RKO (cell line): Measurements from ENCODE around the gene TESK2.
"Not testable (repeated sequence)": the region's sequence is repeated elsewhere in the genome, so short reads cannot be mapped to it uniquely, and the experiment has no call there.

ENCODE experiments used
- DNase-seq: peaks from one replicate; pipeline ENCODE4 v3.0.0-alpha.2; 2016; ENCODE audit warnings: low spot score

TESK2 gene

GRCh38 chr1:45411510-45411899, 79.5 kb downstream of the TESK2 start:
- DNase-seq: peak; percentile 22

DNA sequence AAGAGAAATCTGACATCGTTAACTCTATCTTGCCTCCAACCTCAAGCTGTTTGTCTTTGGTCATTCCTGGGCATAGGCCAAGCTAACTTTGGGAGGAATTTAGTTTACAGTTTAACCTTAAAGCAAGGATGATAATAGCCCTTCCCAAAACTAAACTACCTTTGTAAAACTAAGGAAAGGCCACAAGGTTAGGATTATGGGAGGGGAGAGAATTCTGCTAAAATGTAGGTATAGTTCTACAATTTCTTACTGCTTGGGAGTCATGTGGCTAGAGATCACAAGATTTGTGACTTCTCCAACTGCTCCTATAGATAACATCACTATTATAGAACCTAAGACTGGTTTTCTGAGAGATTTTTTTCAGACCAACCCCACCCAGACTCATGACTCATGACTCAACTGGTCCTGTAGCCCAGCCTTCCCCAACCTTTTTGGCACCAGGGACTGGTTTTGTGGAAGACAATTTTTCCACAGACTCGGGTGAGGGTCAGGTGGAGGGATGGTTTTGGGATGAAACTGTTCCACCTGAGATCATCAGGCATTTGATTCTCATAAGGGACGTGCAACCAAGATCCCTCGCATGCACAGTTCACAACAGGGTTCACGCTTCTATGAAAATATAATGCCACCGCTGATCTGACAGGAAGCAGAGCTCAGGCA, 80.0 kb downstream of the TESK2 start:
- DNase-seq: no peak

DNA sequence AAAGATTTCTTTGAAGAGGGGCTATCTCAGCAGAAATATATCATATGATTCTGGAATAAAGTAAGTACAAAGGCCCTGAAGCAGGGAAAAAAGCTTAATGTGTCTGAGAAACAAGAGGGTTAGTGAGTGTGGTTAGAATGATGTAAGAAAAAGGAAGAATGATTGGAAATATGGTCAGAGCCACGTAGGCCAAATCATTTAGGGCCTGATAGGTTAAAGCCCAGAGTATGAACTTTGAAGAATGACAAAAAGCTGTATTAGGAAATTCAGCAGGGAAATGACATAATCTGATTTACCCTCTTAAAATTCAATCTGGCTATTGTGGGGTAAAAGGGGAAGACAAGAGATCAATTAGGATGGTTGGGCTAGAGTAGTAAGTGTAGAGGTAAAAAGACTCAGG, 81.7 kb downstream of the TESK2 start:
- no peak for DNase-seq

DNA sequence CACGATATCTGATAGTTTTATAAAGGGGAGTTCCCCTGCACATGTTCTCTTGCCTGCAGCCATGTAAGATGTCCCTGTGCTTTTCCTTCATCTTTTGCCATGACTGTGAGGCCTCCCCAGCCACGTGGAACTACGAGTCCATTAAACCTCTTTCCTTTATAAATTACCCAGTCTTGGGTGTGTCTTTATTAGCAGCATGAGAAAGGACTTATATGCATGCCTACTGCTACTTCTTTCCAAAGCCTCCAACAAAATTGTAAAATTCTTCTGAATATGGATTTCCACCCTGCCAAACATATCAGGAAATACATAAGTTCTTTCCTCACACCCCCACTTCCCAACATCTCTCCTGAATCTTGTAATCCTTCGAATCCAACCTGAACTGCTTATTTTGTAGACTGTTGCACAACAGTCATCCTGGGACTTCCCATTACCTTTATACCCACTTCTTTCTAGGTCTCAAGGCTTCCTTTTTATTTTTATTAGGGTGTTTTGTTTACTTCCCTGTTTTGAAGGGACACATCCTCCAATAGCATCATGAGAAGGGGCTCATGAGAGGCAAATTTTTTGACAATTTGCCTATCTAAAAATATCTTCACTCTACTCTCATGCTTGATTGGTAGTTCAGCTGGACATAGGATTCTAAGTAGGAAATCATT, 83.2 kb downstream of the TESK2 start:
- DNase-seq: no peak

DNA sequence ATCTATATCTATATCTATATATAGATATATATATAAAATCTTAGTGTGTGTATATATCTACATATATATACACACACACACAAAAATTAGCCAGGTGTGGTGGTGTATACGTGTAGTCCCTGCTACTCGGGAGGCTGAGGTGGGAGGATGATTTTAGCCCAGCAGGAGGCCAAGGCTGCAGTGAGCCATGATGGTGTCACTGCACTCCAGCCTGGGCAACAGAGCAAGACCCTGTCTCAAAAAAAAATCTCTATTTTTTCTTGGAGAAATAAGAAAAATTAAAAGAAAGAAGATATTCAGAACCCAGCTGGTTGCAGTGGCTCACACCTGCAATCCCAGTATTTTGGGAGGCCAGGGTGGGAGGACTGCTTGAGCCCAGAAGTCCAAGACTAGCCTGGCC, 85.3 kb downstream of the TESK2 start:
- DNase-seq: no peak

- DNase-seq: no peak
Measured at GRCh38 chr1:45403718-45404117, 87.2 kb downstream of the TESK2 start.

DNA sequence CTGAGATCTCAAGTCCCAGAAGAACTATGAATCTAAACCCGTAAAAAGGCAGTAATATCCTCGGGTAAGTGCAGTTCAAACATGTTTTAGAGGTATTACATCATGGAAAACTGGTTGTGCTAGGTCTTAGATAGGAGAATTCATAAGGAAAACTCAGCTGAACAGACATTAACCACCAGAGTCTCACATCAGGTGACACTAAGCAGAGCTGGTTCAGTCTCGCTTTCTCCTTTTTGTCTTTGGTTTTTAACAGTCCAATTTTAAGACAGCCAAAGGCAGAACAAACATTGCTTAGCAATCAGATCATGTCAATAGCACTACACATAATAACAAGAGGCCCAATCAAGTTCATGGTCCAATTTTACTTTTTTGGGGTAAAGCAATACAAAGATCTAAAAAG, 87.7 kb downstream of the TESK2 start:
- no peak for DNase-seq

GRCh38 chr1:45401524-45401923, 89.4 kb downstream of the TESK2 start:
- no peak for DNase-seq

DNA sequence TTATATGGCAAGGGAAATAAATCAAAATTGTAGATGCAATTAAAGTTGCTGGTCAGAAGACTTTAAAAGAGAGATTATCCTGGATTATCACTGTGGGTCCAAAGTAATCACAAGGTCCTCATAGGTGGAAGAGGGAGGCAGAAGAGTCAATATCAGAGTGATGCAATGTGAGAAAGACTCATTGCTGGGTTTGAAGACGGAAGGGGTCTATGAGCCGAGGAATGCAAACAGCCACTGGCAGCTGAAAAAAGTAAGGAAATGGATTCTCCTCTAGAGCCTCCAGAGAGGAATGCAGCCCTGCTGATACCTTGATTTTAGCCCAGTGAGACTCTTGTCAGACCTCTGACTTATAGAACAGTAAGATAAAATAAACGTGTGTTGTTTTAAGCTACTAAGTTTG, 90.9 kb downstream of the TESK2 start:
- DNase-seq: no peak

GRCh38 chr1:45397285-45397684, 93.7 kb downstream of the TESK2 start:
- no peak for DNase-seq

DNA sequence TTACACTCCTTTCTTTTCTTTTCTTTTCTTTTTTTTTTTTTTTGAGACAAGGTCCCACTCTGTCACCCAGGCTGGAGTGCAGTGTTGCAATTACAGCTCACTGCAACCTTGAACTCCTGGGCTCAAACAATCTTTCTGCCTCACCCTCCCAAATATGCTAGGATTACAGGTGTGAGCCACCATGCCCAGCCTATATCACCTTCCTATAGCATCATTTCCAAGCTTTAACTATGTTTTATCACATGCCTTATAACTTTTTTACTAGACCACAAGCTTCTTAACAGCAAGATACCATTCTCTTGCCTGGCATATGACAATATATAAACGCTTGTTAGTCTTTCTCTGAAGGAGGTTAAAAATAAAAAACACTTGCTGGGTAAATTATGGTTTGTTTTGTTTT, 95.4 kb downstream of the TESK2 start:
- no peak for DNase-seq

DNA sequence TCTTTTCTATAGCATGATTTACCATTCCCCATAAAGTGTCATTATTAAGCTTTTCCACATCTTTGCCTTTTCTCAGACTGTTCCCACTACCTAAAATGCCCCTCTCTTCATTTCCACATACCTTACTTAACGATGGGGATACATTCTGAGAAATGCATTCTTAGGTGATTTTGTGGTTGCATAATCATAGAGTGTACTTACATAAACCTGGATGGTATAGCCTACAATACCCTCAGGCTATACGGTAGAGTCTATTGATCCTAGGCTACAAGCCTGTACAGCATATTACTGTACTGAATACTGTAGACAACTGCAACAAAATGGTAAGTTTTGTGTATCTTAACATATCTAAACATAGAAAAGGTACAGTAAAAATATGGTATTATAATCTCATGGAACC, 95.9 kb downstream of the TESK2 start:
- no peak for DNase-seq

- no peak for DNase-seq
Measured at GRCh38 chr1:45394342-45394741, 96.6 kb downstream of the TESK2 start.

DNA sequence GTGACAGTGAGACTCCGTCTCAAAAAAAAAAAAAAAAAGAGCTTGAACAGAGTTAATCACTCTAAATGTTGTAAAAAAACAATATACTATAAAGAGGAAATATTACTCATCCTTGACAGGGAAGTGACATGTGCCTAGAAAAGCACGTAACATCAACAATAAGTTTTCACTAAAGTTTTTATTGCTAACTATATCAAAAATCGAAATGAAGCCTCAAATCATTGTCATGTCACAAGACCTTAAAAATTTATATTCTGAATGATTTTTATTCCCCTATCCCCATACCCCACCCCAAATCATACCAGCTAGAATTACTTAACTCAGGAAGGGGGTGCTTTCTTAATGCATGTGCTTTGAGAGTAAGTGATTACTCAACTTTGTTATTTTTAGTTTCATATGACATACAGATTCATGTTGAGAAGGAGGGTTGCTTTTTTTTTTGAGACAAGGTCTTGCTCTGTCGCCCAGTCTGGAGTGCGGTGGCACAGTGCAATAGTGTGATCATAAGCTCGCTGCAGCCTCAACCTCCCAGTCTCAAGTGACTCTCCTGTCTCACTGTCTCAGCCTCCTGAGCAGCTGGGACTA, 97.2 kb downstream of the TESK2 start:
- DNase-seq: no peak

DNA sequence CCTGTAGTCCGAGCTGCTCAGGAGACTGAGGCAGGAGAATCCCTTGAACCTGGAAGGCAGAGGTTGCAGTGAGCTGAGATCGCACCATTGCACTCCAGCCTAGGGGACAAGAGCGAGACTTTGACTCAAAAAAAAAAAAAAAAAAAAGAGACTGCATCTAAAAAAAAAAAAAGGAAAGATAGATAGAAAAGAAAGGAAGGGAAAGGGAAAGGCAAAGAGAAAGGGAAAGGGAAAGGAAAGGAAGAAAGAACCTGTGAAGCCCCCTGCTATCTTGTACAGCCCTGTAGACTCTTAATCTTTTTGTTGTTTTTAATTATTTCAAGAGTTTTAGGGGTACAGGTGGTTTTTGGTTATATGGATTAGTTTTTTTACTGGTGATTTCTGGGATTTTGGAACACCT, 104.7 kb downstream of the TESK2 start:
- no peak for DNase-seq

- DNase-seq: no peak
Measured at GRCh38 chr1:45385302-45385701, 105.7 kb downstream of the TESK2 start.

DNA sequence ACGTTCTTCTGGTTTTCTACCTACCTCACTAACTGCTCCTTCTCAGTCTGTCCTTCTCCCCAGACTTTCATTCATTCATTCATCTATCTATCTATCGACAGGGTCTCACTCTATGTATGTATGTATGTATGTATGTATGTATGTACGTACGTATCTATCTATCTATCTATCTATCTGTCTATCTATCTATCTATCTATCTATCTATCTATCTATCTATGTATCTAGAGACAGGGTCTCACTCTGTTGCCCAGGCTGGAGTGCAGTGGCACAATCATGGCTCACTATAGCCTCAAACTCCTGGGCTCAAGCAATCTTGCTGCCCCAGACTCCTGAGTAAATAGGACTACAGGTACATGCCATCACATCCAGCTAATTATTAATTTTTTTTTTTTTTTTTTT, 106.8 kb downstream of the TESK2 start:
- not testable (repeated sequence) for DNase-seq

DNA sequence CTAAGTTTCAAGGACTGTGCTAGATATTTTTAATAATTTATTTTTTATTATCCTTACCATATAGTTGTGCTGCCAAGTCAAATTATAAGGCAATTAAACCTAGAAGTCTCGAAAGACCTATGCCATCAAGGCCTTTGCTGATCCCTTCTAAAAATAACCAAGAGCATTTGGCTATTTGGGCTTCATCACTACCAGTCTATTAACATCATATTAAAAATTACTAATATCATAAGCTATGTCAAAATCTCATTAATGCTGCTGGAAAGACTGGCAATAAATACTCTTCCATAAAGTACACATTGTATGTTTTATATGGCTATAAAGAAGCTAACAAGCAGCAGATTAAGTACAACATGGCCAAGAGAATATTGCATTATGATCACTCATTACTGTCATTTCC, 107.8 kb downstream of the TESK2 start:
- no peak for DNase-seq

- no peak for DNase-seq
Measured at GRCh38 chr1:45381243-45381642, 109.7 kb downstream of the TESK2 start.

- no peak for DNase-seq
Measured at GRCh38 chr1:45380730-45381129, 110.2 kb downstream of the TESK2 start.

- no peak for DNase-seq
Measured at GRCh38 chr1:45380125-45380524, 110.8 kb downstream of the TESK2 start.

DNA sequence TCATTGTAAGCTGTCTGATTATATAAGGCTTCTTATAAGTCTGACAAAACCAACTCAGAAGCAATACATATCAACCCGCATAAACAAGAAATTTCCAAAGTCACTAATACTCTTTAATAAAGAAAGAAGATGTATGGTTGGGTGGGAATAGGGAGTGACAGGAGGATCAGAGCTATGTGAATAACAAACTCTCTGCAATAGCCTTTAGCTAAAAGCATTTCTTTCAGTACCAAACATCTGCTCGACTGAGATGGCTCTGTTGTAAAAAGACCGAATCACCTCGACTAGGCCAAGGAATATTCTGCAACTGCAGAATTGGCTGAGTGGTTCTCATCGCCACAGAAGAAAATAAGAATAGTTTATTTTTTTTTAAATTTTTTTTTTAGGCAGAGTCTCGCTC, 111.4 kb downstream of the TESK2 start:
- DNase-seq: no peak

DNA sequence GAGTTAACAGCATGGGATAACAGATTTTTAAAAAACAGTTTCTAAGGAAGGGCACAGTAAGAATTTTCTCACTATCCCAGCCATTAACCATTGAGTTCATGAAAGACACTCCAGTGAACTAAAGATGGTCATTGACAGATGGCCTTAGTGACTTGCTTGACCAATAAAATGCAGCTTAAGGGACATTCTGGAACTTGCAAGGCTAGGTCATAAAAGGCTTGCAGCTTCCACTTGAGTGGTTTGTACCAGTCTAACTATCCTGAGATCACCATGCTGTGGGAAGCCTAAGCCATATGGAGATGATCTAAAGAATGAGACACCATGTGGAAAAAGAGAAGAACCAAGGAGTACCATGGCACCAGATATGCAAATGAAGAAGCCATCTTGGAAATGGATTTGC, 112.8 kb downstream of the TESK2 start:
- DNase-seq: no peak
